ENCODE results near the gene SCUBE3.

SCUBE3 gene

GRCh38 chr6:35219683-35220326, 6.0 kb downstream of the SCUBE3 start:
- Mint-ChIP-seq H3K36me3 (ENCODE audit: low read depth) (peaks cover 4% of the 10 kb centered on the region), H3K9me3 (no peaks in the 10 kb centered on the region), H3K4me1 (peaks cover 48% of the 10 kb centered on the region), H3K4me3 (peak overlapping the region in 1 of 3 experiments; percentile 29), H3K27ac (peak overlapping the region; percentile 34 to 90 (median 46)), H3K27me3 (ENCODE audit: low read depth) (peaks cover 10% of the 10 kb centered on the region)
- no peak for TF ChIP-seq CTCF (IDR thresholded peaks at IDR 0.05; ENCODE audit: unreplicated experiment in 3 of 3)

GRCh38 chr6:35220711-35221110, 7.0 kb downstream of the SCUBE3 start:
- peaks cover 4% of the 10 kb centered on the region for H3K36me3 Mint-ChIP-seq (ENCODE audit: low read depth)
- no peak overlapping the region for H3K27ac Mint-ChIP-seq
- no peak for TF ChIP-seq CTCF (IDR thresholded peaks at IDR 0.05; ENCODE audit: unreplicated experiment in 3 of 3)
- peaks cover 4% of the 10 kb centered on the region for H3K27me3 Mint-ChIP-seq (ENCODE audit: low read depth)
- no peak overlapping the region for H3K4me3 Mint-ChIP-seq
- H3K4me1 Mint-ChIP-seq: peaks cover 39% of the 10 kb centered on the region
- no peaks in the 10 kb centered on the region for H3K9me3 Mint-ChIP-seq

- no peak for TF ChIP-seq CTCF (IDR thresholded peaks at IDR 0.05; ENCODE audit: unreplicated experiment in 3 of 3)
- no peaks in the 10 kb centered on the region for H3K27me3 Mint-ChIP-seq (ENCODE audit: low read depth)
- H3K27ac Mint-ChIP-seq: no peak overlapping the region
- no peaks in the 10 kb centered on the region for H3K9me3 Mint-ChIP-seq
- H3K36me3 Mint-ChIP-seq (ENCODE audit: low read depth): peaks cover 5% of the 10 kb centered on the region
- no peak overlapping the region for H3K4me3 Mint-ChIP-seq
- H3K4me1 Mint-ChIP-seq: peaks cover 12% of the 10 kb centered on the region
Measured at GRCh38 chr6:35223396-35223795, 9.6 kb downstream of the SCUBE3 start.

GRCh38 chr6:35224720-35225119, 11.0 kb downstream of the SCUBE3 start:
- Mint-ChIP-seq H3K9me3 (no peaks in the 10 kb centered on the region), H3K4me3 (no peak overlapping the region), H3K4me1 (peaks cover 4% of the 10 kb centered on the region), H3K36me3 (ENCODE audit: low read depth) (peaks cover 9% of the 10 kb centered on the region), H3K27ac (no peak overlapping the region), H3K27me3 (ENCODE audit: low read depth) (no peaks in the 10 kb centered on the region)
- no peak for TF ChIP-seq CTCF (IDR thresholded peaks at IDR 0.05; ENCODE audit: unreplicated experiment in 3 of 3)

- Mint-ChIP-seq H3K4me3 (no peak overlapping the region), H3K27me3 (ENCODE audit: low read depth) (no peaks in the 10 kb centered on the region), H3K36me3 (ENCODE audit: low read depth) (peaks cover 36% of the 10 kb centered on the region), H3K9me3 (no peaks in the 10 kb centered on the region), H3K27ac (peak overlapping the region in 1 of 3 experiments; percentile 11), H3K4me1 (peaks cover 5% of the 10 kb centered on the region)
- TF ChIP-seq CTCF (IDR thresholded peaks at IDR 0.05; ENCODE audit: unreplicated experiment in 3 of 3): no peak
Measured at GRCh38 chr6:35228481-35228880, 14.7 kb downstream of the SCUBE3 start.

GRCh38 chr6:35229304-35229703, 15.5 kb downstream of the SCUBE3 start:
- Mint-ChIP-seq H3K36me3 (ENCODE audit: low read depth) (peaks cover 40% of the 10 kb centered on the region), H3K4me1 (peaks cover 5% of the 10 kb centered on the region), H3K27ac (no peak overlapping the region), H3K27me3 (ENCODE audit: low read depth) (no peaks in the 10 kb centered on the region), H3K9me3 (no peaks in the 10 kb centered on the region), H3K4me3 (no peak overlapping the region)
- TF ChIP-seq CTCF (IDR thresholded peaks at IDR 0.05; ENCODE audit: unreplicated experiment in 3 of 3): no peak
